Activated T-cell treated with anti-CD3 and anti-CD28 coated beads for 4 hours (primary cell): Measurements from ENCODE around the gene MAPK1.
"Not testable (repeated sequence)": the region's sequence is repeated elsewhere in the genome, so short reads cannot be mapped to it uniquely, and the experiment has no call there.

ENCODE experiments used
- DNase-seq: peaks from one replicate; pipeline ENCODE4 v3.0.0-alpha.2; 2020

MAPK1 gene

GRCh38 chr22:21867528-21868266 is at the start of gene MAPK1:
Gene MAPK1 (minus strand): TSS chr22:21867645. CDS start chr22:21867440, 205 bp downstream.
- DNase-seq = peak; percentile 91

GRCh38 chr22:21916309-21916918 is 49.0 kb upstream of the MAPK1 start:
- DNase-seq = no peak

- DNase-seq = no peak
These were observed 48.3 kb upstream of the MAPK1 start for GRCh38 chr22:21915624-21916308.

GRCh38 chr22:21914033-21914642 is 46.7 kb upstream of the MAPK1 start:
- not testable (repeated sequence) for DNase-seq

GRCh38 chr22:21910367-21910766 is 42.9 kb upstream of the MAPK1 start:
- not testable (repeated sequence) for DNase-seq

- no peak for DNase-seq
These were observed 42.4 kb upstream of the MAPK1 start for GRCh38 chr22:21909871-21910270.

GRCh38 chr22:21907638-21908522 is 40.4 kb upstream of the MAPK1 start:
- DNase-seq = no peak

GRCh38 chr22:21905234-21905633 is 37.8 kb upstream of the MAPK1 start:
- DNase-seq = not testable (repeated sequence)

- DNase-seq = no peak
These were observed 36.9 kb upstream of the MAPK1 start for GRCh38 chr22:21904250-21904789.

- no peak for DNase-seq
These were observed 35.8 kb upstream of the MAPK1 start for GRCh38 chr22:21903283-21903682.

GRCh38 chr22:21902296-21903087 is 35.0 kb upstream of the MAPK1 start:
- DNase-seq = no peak

GRCh38 chr22:21898354-21898896 is 31.0 kb upstream of the MAPK1 start:
- no peak for DNase-seq

- DNase-seq = no peak
These were observed 29.6 kb upstream of the MAPK1 start for GRCh38 chr22:21896951-21897513.

- DNase-seq = not testable (repeated sequence)
These were observed 28.8 kb upstream of the MAPK1 start for GRCh38 chr22:21896275-21896674.

GRCh38 chr22:21894799-21895198 is 27.4 kb upstream of the MAPK1 start:
- DNase-seq = no peak

- no peak for DNase-seq
These were observed 22.0 kb upstream of the MAPK1 start for GRCh38 chr22:21889251-21889990.

GRCh38 chr22:21887841-21888240 is 20.4 kb upstream of the MAPK1 start:
- DNase-seq = no peak

- not testable (repeated sequence) for DNase-seq
These were observed 16.5 kb upstream of the MAPK1 start for GRCh38 chr22:21883930-21884329.

- not testable (repeated sequence) for DNase-seq
These were observed 15.4 kb upstream of the MAPK1 start for GRCh38 chr22:21882754-21883333.
